COLO829 (cell line): ENCODE results near the gene LDLR.
A peak's percentile ranks its signal among the peaks of the same experiment; 100 is the strongest.
"Not testable (repeated sequence)": the region's sequence is repeated elsewhere in the genome, so short reads cannot be mapped to it uniquely, and the experiment has no call there.

Source experiments
- DNase-seq: peaks from one replicate; pipeline ENCODE4 v3.0.0; 2012; ENCODE audit warnings: low spot score

LDLR gene

GRCh38 chr19:11141937-11142527 is 52.8 kb downstream of the LDLR start:
- no peak for DNase-seq

GRCh38 chr19:11142528-11143171 is 53.4 kb downstream of the LDLR start:
- DNase-seq: peak; percentile 85

GRCh38 chr19:11145536-11145924 is 56.3 kb downstream of the LDLR start:
- no peak for DNase-seq

- DNase-seq: no peak
Measured at GRCh38 chr19:11148001-11148400, 58.7 kb downstream of the LDLR start.

GRCh38 chr19:11151181-11151580 is 61.9 kb downstream of the LDLR start:
- DNase-seq: no peak

- no peak for DNase-seq
Measured at GRCh38 chr19:11152318-11153062, 63.2 kb downstream of the LDLR start.

GRCh38 chr19:11154683-11155047 is 65.4 kb downstream of the LDLR start:
- DNase-seq: no peak

- DNase-seq: peak; percentile 99
Measured at GRCh38 chr19:11155373-11156120, 66.3 kb downstream of the LDLR start, which contains the start of gene SPC24. Gene SPC24, minus strand, starts transcription at chr19:11155782. Its CDS starts 6 bp downstream, at chr19:11155776.

GRCh38 chr19:11159598-11160439 is 70.6 kb downstream of the LDLR start:
- DNase-seq: no peak

GRCh38 chr19:11160440-11160768 is 71.1 kb downstream of the LDLR start:
- DNase-seq: not testable (repeated sequence)

GRCh38 chr19:11164296-11164695 is 75.0 kb downstream of the LDLR start:
- no peak for DNase-seq

GRCh38 chr19:11164879-11165406 is 75.7 kb downstream of the LDLR start:
- DNase-seq: no peak

- no peak for DNase-seq
Measured at GRCh38 chr19:11165486-11166030, 76.3 kb downstream of the LDLR start.

- DNase-seq: no peak
Measured at GRCh38 chr19:11166281-11167142, 77.2 kb downstream of the LDLR start.

- DNase-seq: peak; percentile 41
Measured at GRCh38 chr19:11168568-11168967, 79.3 kb downstream of the LDLR start.

- DNase-seq: no peak
Measured at GRCh38 chr19:11169896-11170678, 80.8 kb downstream of the LDLR start.

GRCh38 chr19:11171144-11171543 is 81.9 kb downstream of the LDLR start:
- no peak for DNase-seq

- no peak for DNase-seq
Measured at GRCh38 chr19:11172576-11172975, 83.3 kb downstream of the LDLR start.

GRCh38 chr19:11173516-11174155 is 84.4 kb downstream of the LDLR start:
- DNase-seq: no peak
